Mesodermal cell (in vitro differentiated cells): Measurements from ENCODE around the gene CDX2.

Source experiments
- H3K27ac ChIP-seq: 2 replicates; pipeline ENCODE4 v1.7.0; 2013; ENCODE audit warnings: mild to moderate bottlenecking, low read depth, low read length, moderate library complexity; ENCODE audit not compliant: severe bottlenecking
- H3K36me3 ChIP-seq: 2 replicates; pipeline ENCODE4 v1.7.1; 2013; ENCODE audit warnings: mild to moderate bottlenecking, low read length, moderate library complexity; ENCODE audit not compliant: control insufficient read depth, insufficient read depth
- H3K4me1 ChIP-seq: one replicate; pipeline ENCODE4 v1.7.1; 2013; ENCODE audit warnings: mild to moderate bottlenecking, low read length; ENCODE audit not compliant: insufficient read depth, control insufficient read depth, poor library complexity, severe bottlenecking
- H3K4me3 ChIP-seq: 2 replicates; pipeline ENCODE4 v1.7.0; 2013; ENCODE audit warnings: low read length, control low read depth, mild to moderate bottlenecking; ENCODE audit not compliant: insufficient read depth, poor library complexity, severe bottlenecking; ENCODE audit errors: extremely low read depth
- H3K9me3 ChIP-seq: 2 replicates; pipeline ENCODE4 v1.7.1; 2013; ENCODE audit warnings: mild to moderate bottlenecking, low read length, moderate library complexity; ENCODE audit not compliant: control insufficient read depth
- WGBS, 2 experiments: methylation state at CpG; one replicate each; pipeline ENCODE4 v1.1.5; 2013; ENCODE audit warnings: missing lambda C conversion rate in 2 of 2; ENCODE audit not compliant: insufficient coverage in 2 of 2; 5-methylcytosine and 5-hydroxymethylcytosine counted together

CDX2 gene

GRCh38 chr13:27920677-27921420 lies 48.3 kb downstream of the CDX2 start:
- H3K4me3 ChIP-seq, result no peak overlapping the region
- peaks cover 14% of the 10 kb centered on the region for H3K4me1 ChIP-seq
- WGBS, 2 experiments, result 1 to 2% methylated on average over 32 to 38 of the region's 40 CpGs
- H3K27ac ChIP-seq, result no peak overlapping the region
- H3K9me3 ChIP-seq, result no peaks in the 10 kb centered on the region
- no peaks in the 10 kb centered on the region for H3K36me3 ChIP-seq

GRCh38 chr13:27919934-27920676 lies 49.0 kb downstream of the CDX2 start, which contains the start of gene PDX1:
TSS of gene PDX1 (plus strand) at chr13:27920000. CDS start at chr13:27920139, 139 bp downstream.
- peak within 1 kb of the TSS; percentile 8 for H3K4me3 ChIP-seq
- H3K4me1 ChIP-seq, result peaks cover 17% of the 10 kb centered on the region
- no peaks in the 10 kb centered on the region for H3K36me3 ChIP-seq
- 1 to 3% methylated on average over 41 to 50 of the region's 76 CpGs for WGBS, 2 experiments
- H3K9me3 ChIP-seq, result no peaks in the 10 kb centered on the region
- H3K27ac ChIP-seq, result no peak within 1 kb of the TSS

GRCh38 chr13:27919659-27919933 lies 49.5 kb downstream of the CDX2 start:
- WGBS, 2 experiments, result 2 to 6% methylated on average over 10 to 11 of the region's 11 CpGs
- no peaks in the 10 kb centered on the region for H3K9me3 ChIP-seq
- no peak overlapping the region for H3K27ac ChIP-seq
- H3K36me3 ChIP-seq, result no peaks in the 10 kb centered on the region
- peak overlapping the region; percentile 8 for H3K4me3 ChIP-seq
- peaks cover 16% of the 10 kb centered on the region for H3K4me1 ChIP-seq

- H3K4me1 ChIP-seq, result peaks cover 13% of the 10 kb centered on the region
- H3K27ac ChIP-seq, result no peak overlapping the region
- 4 to 9% methylated on average over 12 to 20 of the region's 23 CpGs for WGBS, 2 experiments
- H3K36me3 ChIP-seq, result no peaks in the 10 kb centered on the region
- H3K4me3 ChIP-seq, result no peak overlapping the region
- H3K9me3 ChIP-seq, result no peaks in the 10 kb centered on the region
Measured at GRCh38 chr13:27918918-27919658, 50.0 kb downstream of the CDX2 start.

- Histone ChIP-seq H3K4me1 (peaks cover 13% of the 10 kb centered on the region), H3K36me3 (no peaks in the 10 kb centered on the region), H3K9me3 (no peaks in the 10 kb centered on the region), H3K27ac (no peak overlapping the region), H3K4me3 (no peak overlapping the region)
- 5% methylated on average over 22 to 31 of the region's 46 CpGs for WGBS, 2 experiments
Measured at GRCh38 chr13:27918041-27918917, 50.8 kb downstream of the CDX2 start.

- Histone ChIP-seq H3K4me1 (peaks cover 13% of the 10 kb centered on the region), H3K27ac (no peak overlapping the region), H3K9me3 (no peaks in the 10 kb centered on the region), H3K36me3 (no peaks in the 10 kb centered on the region), H3K4me3 (no peak overlapping the region)
- 1% methylated on average over 17 to 35 of the region's 48 CpGs for WGBS, 2 experiments
Measured at GRCh38 chr13:27917121-27917947, 51.8 kb downstream of the CDX2 start.

GRCh38 chr13:27915301-27916207 lies 53.6 kb downstream of the CDX2 start:
- H3K36me3 ChIP-seq, result no peaks in the 10 kb centered on the region
- no peaks in the 10 kb centered on the region for H3K9me3 ChIP-seq
- no peak overlapping the region for H3K4me3 ChIP-seq
- WGBS, 2 experiments, result 58 to 63% methylated on average over 7 to 8 of the region's 10 CpGs
- H3K4me1 ChIP-seq, result peaks cover 10% of the 10 kb centered on the region
- no peak overlapping the region for H3K27ac ChIP-seq

- Histone ChIP-seq H3K4me1 (peaks cover 10% of the 10 kb centered on the region), H3K27ac (no peak overlapping the region), H3K4me3 (no peak overlapping the region), H3K9me3 (no peaks in the 10 kb centered on the region), H3K36me3 (no peaks in the 10 kb centered on the region)
- 20% methylated on average over 1 of the region's 1 CpG; no CpG with 5 or more reads in 1 of the 2 experiments for WGBS, 2 experiments
Measured at GRCh38 chr13:27913160-27913559, 56.0 kb downstream of the CDX2 start.

GRCh38 chr13:27911521-27911920 lies 57.6 kb downstream of the CDX2 start:
- Histone ChIP-seq H3K4me3 (no peak overlapping the region), H3K9me3 (no peaks in the 10 kb centered on the region), H3K4me1 (peaks cover 3% of the 10 kb centered on the region), H3K27ac (no peak overlapping the region), H3K36me3 (no peaks in the 10 kb centered on the region)
- WGBS, 2 experiments, result 33 to 80% methylated on average over 1 of the region's 2 CpGs
